Neuron (in vitro differentiated cells): ENCODE data around the gene PRLR.

Experiments used
- H2AFZ ChIP-seq: one replicate; pipeline ENCODE4 v1.6.1; 2013; ENCODE audit warnings: low read depth, mild to moderate bottlenecking, inconsistent platforms, low read length, moderate library complexity
- H3K27me3 ChIP-seq: one replicate; pipeline ENCODE4 v1.6.1; 2013; ENCODE audit warnings: low read length; ENCODE audit not compliant: insufficient read depth
- H3K36me3 ChIP-seq: one replicate; pipeline ENCODE4 v1.6.1; 2013; ENCODE audit warnings: low read length; ENCODE audit not compliant: insufficient read depth
- H3K4me1 ChIP-seq: one replicate; pipeline ENCODE4 v1.6.1; 2013; ENCODE audit warnings: low read length; ENCODE audit not compliant: insufficient read depth
- H3K4me3 ChIP-seq: 2 replicates; pipeline ENCODE4 v1.5.1; 2013; ENCODE audit warnings: mild to moderate bottlenecking, low read length, moderate library complexity
- H3K9me3 ChIP-seq: one replicate; pipeline ENCODE4 v1.6.1; 2013; ENCODE audit warnings: low read length

The PRLR gene

GRCh38 chr5:35230038-35230611 is at the start of gene PRLR:
Gene PRLR, minus strand, starts transcription at chr5:35230487. Its CDS starts 140,867 bp downstream, at chr5:35089620.
- Histone ChIP-seq H3K9me3 (no peaks in the 10 kb centered on the region), H3K36me3 (no peaks in the 10 kb centered on the region), H3K4me1 (peaks cover 16% of the 10 kb centered on the region), H3K27me3 (peaks cover 46% of the 10 kb centered on the region), H2AFZ (peak within 1 kb of the TSS; percentile 13), H3K4me3 (peak within 1 kb of the TSS; percentile 8)

- H3K36me3 ChIP-seq = no peaks in the 10 kb centered on the region
- H3K4me3 ChIP-seq = no peak overlapping the region
- no peaks in the 10 kb centered on the region for H3K9me3 ChIP-seq
- H3K4me1 ChIP-seq = no peaks in the 10 kb centered on the region
- no peak overlapping the region for H2AFZ ChIP-seq
- no peaks in the 10 kb centered on the region for H3K27me3 ChIP-seq
These were observed 44.7 kb upstream of the PRLR start for GRCh38 chr5:35274839-35275509.

- H3K27me3 ChIP-seq = no peaks in the 10 kb centered on the region
- H2AFZ ChIP-seq = no peak overlapping the region
- H3K4me3 ChIP-seq = no peak overlapping the region
- H3K36me3 ChIP-seq = no peaks in the 10 kb centered on the region
- no peaks in the 10 kb centered on the region for H3K9me3 ChIP-seq
- H3K4me1 ChIP-seq = no peaks in the 10 kb centered on the region
These were observed 38.7 kb upstream of the PRLR start for GRCh38 chr5:35269006-35269405.

GRCh38 chr5:35266276-35266675 is 36.0 kb upstream of the PRLR start:
- Histone ChIP-seq H3K36me3 (no peaks in the 10 kb centered on the region), H3K4me3 (no peak overlapping the region), H2AFZ (no peak overlapping the region), H3K9me3 (no peaks in the 10 kb centered on the region), H3K27me3 (no peaks in the 10 kb centered on the region), H3K4me1 (no peaks in the 10 kb centered on the region)

- Histone ChIP-seq H3K4me3 (no peak overlapping the region), H2AFZ (no peak overlapping the region), H3K4me1 (no peaks in the 10 kb centered on the region), H3K36me3 (no peaks in the 10 kb centered on the region), H3K9me3 (no peaks in the 10 kb centered on the region), H3K27me3 (no peaks in the 10 kb centered on the region)
These were observed 34.2 kb upstream of the PRLR start for GRCh38 chr5:35264509-35264908.

GRCh38 chr5:35263266-35263877 is 33.1 kb upstream of the PRLR start:
- Histone ChIP-seq H3K4me3 (no peak overlapping the region), H3K27me3 (no peaks in the 10 kb centered on the region), H3K4me1 (no peaks in the 10 kb centered on the region), H2AFZ (no peak overlapping the region), H3K9me3 (no peaks in the 10 kb centered on the region), H3K36me3 (no peaks in the 10 kb centered on the region)

GRCh38 chr5:35253582-35253981 is 23.3 kb upstream of the PRLR start:
- H2AFZ ChIP-seq = no peak overlapping the region
- H3K4me3 ChIP-seq = no peak overlapping the region
- no peaks in the 10 kb centered on the region for H3K36me3 ChIP-seq
- no peaks in the 10 kb centered on the region for H3K9me3 ChIP-seq
- peaks cover 12% of the 10 kb centered on the region for H3K4me1 ChIP-seq
- H3K27me3 ChIP-seq = no peaks in the 10 kb centered on the region

- Histone ChIP-seq H3K36me3 (no peaks in the 10 kb centered on the region), H2AFZ (no peak overlapping the region), H3K27me3 (no peaks in the 10 kb centered on the region), H3K9me3 (no peaks in the 10 kb centered on the region), H3K4me1 (peaks cover 15% of the 10 kb centered on the region), H3K4me3 (no peak overlapping the region)
These were observed 22.7 kb upstream of the PRLR start for GRCh38 chr5:35252963-35253362.

GRCh38 chr5:35248843-35249780 is 18.8 kb upstream of the PRLR start:
- Histone ChIP-seq H3K36me3 (no peaks in the 10 kb centered on the region), H3K9me3 (no peaks in the 10 kb centered on the region), H2AFZ (peak overlapping the region; percentile 87), H3K4me1 (peaks cover 36% of the 10 kb centered on the region), H3K4me3 (peak overlapping the region; percentile 26), H3K27me3 (no peaks in the 10 kb centered on the region)

- peaks cover 36% of the 10 kb centered on the region for H3K4me1 ChIP-seq
- H3K9me3 ChIP-seq = no peaks in the 10 kb centered on the region
- H3K27me3 ChIP-seq = no peaks in the 10 kb centered on the region
- no peak overlapping the region for H2AFZ ChIP-seq
- no peak overlapping the region for H3K4me3 ChIP-seq
- H3K36me3 ChIP-seq = no peaks in the 10 kb centered on the region
These were observed 17.4 kb upstream of the PRLR start for GRCh38 chr5:35247648-35248034.

GRCh38 chr5:35246900-35247647 is 16.8 kb upstream of the PRLR start:
- Histone ChIP-seq H2AFZ (peak overlapping the region; percentile 11), H3K4me1 (peaks cover 36% of the 10 kb centered on the region), H3K9me3 (no peaks in the 10 kb centered on the region), H3K36me3 (no peaks in the 10 kb centered on the region), H3K27me3 (no peaks in the 10 kb centered on the region), H3K4me3 (no peak overlapping the region)

GRCh38 chr5:35246411-35246810 is 16.1 kb upstream of the PRLR start:
- Histone ChIP-seq H3K4me1 (peaks cover 36% of the 10 kb centered on the region), H3K36me3 (no peaks in the 10 kb centered on the region), H3K4me3 (no peak overlapping the region), H3K9me3 (no peaks in the 10 kb centered on the region), H2AFZ (no peak overlapping the region), H3K27me3 (no peaks in the 10 kb centered on the region)
